GM21619 (cell line): ENCODE results near the gene ZFHX3.
A peak's percentile ranks its signal among the peaks of the same experiment; 100 is the strongest.

ENCODE experiments used
- ATAC-seq: cut with Tn5 transposase; IDR thresholded peaks from one replicate; pipeline ENCODE4 v1.9.1; 2021; ENCODE audit not compliant: unreplicated experiment

Gene ZFHX3

GRCh38 chr16:72811188-72811720 lies 236.7 kb downstream of the ZFHX3 start:
- ATAC-seq = no peak

- no peak for ATAC-seq
These were observed 237.4 kb downstream of the ZFHX3 start for GRCh38 chr16:72810480-72810879.

- no peak for ATAC-seq
These were observed 238.5 kb downstream of the ZFHX3 start for GRCh38 chr16:72809446-72809845.

GRCh38 chr16:72808754-72809153 lies 239.2 kb downstream of the ZFHX3 start:
- ATAC-seq = no peak

GRCh38 chr16:72807245-72807644 lies 240.7 kb downstream of the ZFHX3 start:
- ATAC-seq = no peak

GRCh38 chr16:72805486-72805885 lies 242.4 kb downstream of the ZFHX3 start:
- no peak for ATAC-seq

GRCh38 chr16:72800524-72801161 lies 247.3 kb downstream of the ZFHX3 start:
- no peak for ATAC-seq

- no peak for ATAC-seq
These were observed 249.7 kb downstream of the ZFHX3 start for GRCh38 chr16:72798264-72798663.

GRCh38 chr16:72797621-72798020 lies 250.3 kb downstream of the ZFHX3 start:
- no peak for ATAC-seq

GRCh38 chr16:72796222-72796621 lies 251.7 kb downstream of the ZFHX3 start:
- ATAC-seq = no peak

- no peak for ATAC-seq
These were observed 252.9 kb downstream of the ZFHX3 start for GRCh38 chr16:72794986-72795385.

- no peak for ATAC-seq
These were observed 253.6 kb downstream of the ZFHX3 start for GRCh38 chr16:72794319-72794718.

- ATAC-seq = no peak
These were observed 254.2 kb downstream of the ZFHX3 start for GRCh38 chr16:72793716-72794115.

- no peak for ATAC-seq
These were observed 254.9 kb downstream of the ZFHX3 start for GRCh38 chr16:72793017-72793416.

GRCh38 chr16:72791786-72792185 lies 256.1 kb downstream of the ZFHX3 start:
- ATAC-seq = no peak

GRCh38 chr16:72789921-72790320 lies 258.0 kb downstream of the ZFHX3 start:
- no peak for ATAC-seq

GRCh38 chr16:72789465-72789864 lies 258.5 kb downstream of the ZFHX3 start:
- ATAC-seq = no peak

GRCh38 chr16:72788269-72788809 lies 259.6 kb downstream of the ZFHX3 start:
- ATAC-seq = no peak

- ATAC-seq = peak; percentile 90
These were observed 260.2 kb downstream of the ZFHX3 start for GRCh38 chr16:72787514-72788268.

GRCh38 chr16:72787130-72787513 lies 260.8 kb downstream of the ZFHX3 start:
- no peak for ATAC-seq

- no peak for ATAC-seq
These were observed 261.3 kb downstream of the ZFHX3 start for GRCh38 chr16:72786606-72787005.

GRCh38 chr16:72785886-72786285 lies 262.0 kb downstream of the ZFHX3 start:
- no peak for ATAC-seq
